ENCODE measurements around the gene DCBLD2.

DNA sequence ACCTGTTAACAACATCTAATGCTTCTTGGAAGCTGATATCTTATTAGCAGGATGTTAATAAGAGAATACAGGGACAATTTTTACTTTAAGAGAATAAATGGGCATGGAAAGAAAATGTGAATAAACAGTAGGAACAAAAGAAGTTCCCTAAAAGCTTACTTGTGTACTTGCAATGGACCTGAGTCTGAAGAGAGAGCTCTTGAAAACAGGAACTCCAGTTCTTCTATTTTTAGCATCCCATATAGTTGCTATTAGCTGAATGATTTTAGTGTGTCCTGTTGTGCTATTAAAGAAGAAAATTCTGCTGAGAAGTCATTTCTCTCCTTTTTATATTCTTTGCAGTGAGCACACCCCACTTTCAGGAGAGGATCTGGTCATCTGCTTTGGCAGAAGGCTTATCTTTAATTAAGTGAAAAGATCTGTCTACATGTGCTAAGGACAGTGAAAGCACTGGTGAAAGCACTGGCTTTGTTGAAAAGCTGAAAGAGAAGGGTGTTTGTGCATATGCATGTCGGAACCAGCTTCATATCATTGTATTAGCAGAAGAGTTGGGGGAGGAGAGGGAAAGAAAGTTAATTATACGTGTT is 139.8 kb downstream of the DCBLD2 start:
- TF ChIP-seq, protein P1, sequence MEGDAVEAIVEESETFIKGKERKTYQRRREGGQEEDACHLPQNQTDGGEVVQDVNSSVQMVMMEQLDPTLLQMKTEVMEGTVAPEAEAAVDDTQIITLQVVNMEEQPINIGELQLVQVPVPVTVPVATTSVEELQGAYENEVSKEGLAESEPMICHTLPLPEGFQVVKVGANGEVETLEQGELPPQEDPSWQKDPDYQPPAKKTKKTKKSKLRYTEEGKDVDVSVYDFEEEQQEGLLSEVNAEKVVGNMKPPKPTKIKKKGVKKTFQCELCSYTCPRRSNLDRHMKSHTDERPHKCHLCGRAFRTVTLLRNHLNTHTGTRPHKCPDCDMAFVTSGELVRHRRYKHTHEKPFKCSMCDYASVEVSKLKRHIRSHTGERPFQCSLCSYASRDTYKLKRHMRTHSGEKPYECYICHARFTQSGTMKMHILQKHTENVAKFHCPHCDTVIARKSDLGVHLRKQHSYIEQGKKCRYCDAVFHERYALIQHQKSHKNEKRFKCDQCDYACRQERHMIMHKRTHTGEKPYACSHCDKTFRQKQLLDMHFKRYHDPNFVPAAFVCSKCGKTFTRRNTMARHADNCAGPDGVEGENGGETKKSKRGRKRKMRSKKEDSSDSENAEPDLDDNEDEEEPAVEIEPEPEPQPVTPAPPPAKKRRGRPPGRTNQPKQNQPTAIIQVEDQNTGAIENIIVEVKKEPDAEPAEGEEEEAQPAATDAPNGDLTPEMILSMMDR (IDR thresholded peaks at IDR 0.05; ENCODE audit: extremely low read depth in 1 of 2, insufficient read depth in 1 of 2, low read depth in 1 of 2, low read length in 2 of 2): no peak
- no peak for TF ChIP-seq EZH2 (IDR thresholded peaks at IDR 0.05; ENCODE audit: borderline replicate concordance, low read depth, low read length, severe bottlenecking)
- TF ChIP-seq POLR2AphosphoS5 (IDR thresholded peaks at IDR 0.05; ENCODE audit: insufficient read depth, low read depth, low read length): no peak
- no peak for TF ChIP-seq POLR2A (IDR thresholded peaks at IDR 0.05; ENCODE audit: low read depth, low read length)
- TF ChIP-seq JUN (IDR thresholded peaks at IDR 0.05; ENCODE audit: borderline replicate concordance, insufficient read depth, insufficient read length, low read depth): no peak
- TF ChIP-seq, protein P2, sequence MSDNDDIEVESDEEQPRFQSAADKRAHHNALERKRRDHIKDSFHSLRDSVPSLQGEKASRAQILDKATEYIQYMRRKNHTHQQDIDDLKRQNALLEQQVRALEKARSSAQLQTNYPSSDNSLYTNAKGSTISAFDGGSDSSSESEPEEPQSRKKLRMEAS (IDR thresholded peaks at IDR 0.05; ENCODE audit: insufficient read depth, insufficient read length): no peak
